Retina (tissue), 1 donor: ENCODE data around the gene HELZ2.

ENCODE experiments used
- DNase-seq: peaks from one replicate; pipeline ENCODE4 v3.0.0-alpha.2; 2016

The HELZ2 gene

GRCh38 chr20:63537525-63538203, 36.4 kb downstream of the HELZ2 start:
- peak; percentile 92 for DNase-seq

GRCh38 chr20:63536997-63537524, 37.0 kb downstream of the HELZ2 start, which contains the start of gene PTK6:
TSS of gene PTK6 (minus strand) at chr20:63537376. CDS start at chr20:63537314, 62 bp downstream.
- peak; percentile 16 for DNase-seq

DNA sequence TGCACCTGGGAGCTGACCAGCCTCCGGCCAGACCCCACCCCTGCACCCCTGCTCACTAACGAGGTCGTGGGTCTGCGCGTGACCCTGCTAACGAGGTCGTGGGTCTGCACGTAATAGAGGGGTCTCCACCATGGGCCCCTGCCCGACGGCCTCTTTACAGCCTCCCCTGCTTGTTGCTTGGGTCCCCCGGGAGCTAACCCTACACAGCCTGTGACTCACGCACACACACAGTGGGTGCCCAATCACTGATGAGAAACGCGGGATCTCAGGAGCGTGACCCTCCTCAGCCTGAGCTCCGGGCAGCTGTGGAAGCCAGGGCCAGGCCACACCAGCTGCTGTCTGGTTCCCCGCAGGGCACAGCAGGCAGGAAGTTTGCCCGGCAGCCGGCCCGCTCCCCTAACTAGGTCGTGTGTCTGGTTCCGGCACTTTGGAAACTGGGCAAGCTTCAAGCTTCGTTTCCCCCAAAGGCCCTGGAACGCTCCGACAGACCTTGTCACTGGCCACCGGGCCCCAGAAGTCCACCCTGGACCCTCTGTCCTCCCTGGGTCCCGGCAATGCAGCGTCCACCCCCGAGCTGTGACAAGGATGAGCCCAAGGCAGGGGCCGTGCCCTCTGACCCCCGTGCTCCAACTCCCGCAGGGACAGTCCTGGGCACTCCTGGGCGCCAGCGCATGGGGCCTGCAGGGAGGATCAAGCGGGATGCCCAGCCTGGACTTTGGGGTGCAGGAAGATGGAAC, 37.6 kb downstream of the HELZ2 start:
- peak; percentile 63 for DNase-seq

- peak; percentile 56 for DNase-seq
Observed at GRCh38 chr20:63534831-63535651, 39.0 kb downstream of the HELZ2 start.

DNA sequence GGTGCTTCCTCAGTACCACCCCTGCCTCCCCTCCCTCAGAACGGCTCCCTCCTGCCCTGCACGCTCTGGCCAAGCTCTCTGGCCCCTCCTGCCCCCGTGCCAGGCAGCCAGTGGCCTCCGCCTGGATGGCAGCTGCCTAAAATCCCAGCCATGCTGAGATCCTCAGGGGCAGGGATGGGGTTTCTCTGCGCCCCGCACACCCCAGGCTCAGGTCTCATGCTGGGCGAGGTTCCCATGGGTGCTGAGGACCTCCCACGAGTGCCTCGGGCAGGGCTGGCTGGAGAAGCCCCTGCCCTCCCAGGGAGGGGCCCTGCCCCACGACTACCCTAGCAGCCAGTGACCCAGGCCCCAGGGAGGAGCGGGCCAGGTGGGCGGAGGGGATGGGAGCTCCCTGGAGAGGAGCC, 39.6 kb downstream of the HELZ2 start:
- no peak for DNase-seq

DNA sequence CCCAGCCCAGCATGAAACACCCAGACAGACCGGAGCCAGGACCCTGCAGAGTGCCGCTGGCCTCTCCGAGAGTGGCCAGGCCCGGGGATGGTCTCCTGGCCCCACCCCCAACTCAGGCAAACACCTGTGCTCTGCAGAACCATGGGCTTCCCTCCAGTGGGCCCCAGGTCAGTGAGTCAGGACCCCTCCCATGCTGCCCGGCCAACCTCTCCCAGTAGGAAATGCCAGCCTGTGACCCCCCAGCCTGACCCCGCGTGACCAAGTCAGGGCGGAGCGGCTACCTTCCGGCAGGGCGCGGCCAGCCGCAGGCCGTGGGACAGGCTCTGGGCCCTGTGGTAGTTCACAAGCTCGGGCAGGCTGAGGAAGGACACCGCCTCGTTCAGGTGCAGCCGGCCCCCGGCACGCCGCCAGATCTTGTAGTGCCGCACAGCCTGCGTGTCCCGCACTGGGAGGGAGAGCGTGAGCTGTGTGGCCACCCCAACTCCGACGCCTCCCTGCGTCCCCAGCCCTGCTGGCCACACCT, 40.1 kb downstream of the HELZ2 start:
- DNase-seq = peak; percentile 13

GRCh38 chr20:63533388-63533787, 40.7 kb downstream of the HELZ2 start:
- DNase-seq = no peak

- no peak for DNase-seq
Observed at GRCh38 chr20:63532449-63532971, 41.5 kb downstream of the HELZ2 start.

DNA sequence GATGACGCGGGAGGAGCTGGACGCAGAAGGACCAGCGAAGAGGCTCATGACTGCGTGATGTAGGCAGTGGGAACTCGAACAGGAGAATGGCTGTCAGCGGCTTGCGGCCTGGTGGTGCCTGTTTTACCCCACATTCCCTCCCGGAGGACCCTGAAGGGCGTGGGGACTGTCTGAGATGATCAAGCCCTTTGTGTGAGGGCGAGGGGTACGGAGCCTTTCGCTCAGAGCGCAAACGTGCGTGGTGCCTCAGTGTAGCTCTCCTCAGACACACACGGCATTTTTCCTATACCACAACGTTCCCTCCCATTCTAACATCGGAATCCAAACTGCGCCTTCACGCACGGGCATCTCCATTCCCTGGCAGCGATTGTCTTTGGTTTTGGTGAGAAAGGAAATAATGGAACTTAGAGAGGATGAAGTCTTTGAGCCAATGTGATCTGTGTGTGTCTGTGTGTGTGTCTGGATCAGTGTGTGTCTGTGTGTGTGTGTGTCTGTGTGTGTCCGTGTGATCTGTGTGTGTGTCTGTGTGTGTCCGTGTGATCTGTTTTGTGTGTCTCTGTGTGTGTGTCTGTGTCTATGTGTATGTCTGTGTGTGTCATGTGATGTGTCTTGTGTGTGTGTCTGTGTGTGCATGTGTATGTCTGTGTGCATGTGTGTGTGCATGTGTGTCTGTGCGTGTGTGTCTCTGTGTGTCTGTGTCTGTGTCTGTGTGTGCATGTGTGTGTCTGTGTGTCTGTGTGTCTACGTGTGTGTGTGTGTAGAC, 42.2 kb downstream of the HELZ2 start:
- peak; percentile 18 for DNase-seq

- no peak for DNase-seq
Observed at GRCh38 chr20:63530788-63531160, 43.3 kb downstream of the HELZ2 start.

DNA sequence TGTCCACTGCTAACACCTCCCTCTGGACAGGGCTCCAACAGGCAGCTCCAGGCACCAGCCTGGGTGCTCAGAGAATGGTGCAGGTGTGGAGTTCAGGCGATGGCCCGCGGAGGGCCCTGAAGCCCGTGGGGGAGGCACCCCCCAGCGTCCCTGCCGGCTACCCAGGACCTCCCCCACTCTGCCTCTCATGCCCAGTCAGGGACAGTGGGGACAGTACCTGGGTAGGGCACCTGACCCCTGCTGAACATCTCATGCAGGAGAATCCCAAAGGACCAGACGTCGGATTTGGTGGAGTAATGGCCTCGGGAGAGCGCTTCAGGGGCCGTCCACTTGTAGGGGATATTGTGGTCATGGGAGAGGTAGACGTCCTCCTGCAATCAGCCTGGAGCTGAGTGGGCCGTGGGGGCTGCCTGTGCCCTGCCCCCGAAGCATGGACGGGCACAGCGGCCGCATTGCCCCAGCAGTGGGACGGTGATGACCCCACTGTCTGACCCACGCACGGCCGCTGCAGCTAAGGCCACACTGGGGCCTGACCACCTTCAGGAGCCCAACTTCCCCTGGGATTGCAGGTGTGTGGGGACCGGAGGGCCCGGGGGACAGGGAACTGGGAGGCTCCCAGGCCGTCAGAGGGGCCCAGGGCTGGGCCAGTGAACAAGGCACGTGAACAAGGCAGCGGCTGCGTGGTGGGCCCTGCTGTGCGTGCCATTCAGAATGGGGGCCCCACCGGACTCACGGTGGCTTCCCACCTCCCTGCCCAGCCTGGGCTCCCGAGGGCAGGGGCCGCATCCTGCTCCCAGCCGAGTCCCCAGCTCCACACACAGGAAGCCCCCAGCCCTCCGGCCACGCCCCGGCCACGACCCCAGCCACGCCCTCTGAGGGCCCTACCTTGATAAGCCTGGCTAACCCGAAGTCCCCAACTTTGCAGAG, 43.9 kb downstream of the HELZ2 start:
- peak; percentile 12 for DNase-seq

- DNase-seq = peak; percentile 20
Observed at GRCh38 chr20:63529180-63529860, 44.7 kb downstream of the HELZ2 start.

DNA sequence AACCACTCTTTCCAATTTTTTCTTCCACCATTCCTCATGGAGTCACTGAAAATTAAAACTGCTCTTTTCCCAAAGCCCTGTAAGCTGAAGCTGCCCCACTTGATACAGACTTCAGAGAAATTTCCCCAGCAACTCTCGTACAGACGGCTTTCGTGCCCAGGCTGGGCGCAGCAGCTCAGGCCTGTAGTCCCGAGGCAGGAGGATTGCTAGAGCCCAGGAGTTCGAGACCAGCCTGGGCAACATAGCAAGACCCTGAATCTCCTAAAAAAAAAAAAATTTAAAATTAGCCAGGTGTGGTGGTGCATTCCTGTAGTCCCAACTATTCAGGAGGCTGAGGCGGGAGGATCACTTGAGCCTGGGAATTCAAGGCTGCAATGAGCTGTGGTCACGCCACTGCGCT, 46.9 kb downstream of the HELZ2 start:
- no peak for DNase-seq

GRCh38 chr20:63525971-63526370, 48.1 kb downstream of the HELZ2 start:
- no peak for DNase-seq

- DNase-seq = no peak
Observed at GRCh38 chr20:63525185-63525584, 48.9 kb downstream of the HELZ2 start.
